Heart left ventricle (tissue), 16 donors: ENCODE measurements around the gene APLF. TPM values are rescaled to one million over a fixed set of nuclear protein-coding genes. Genes with fewer than 3 reads are reported as not detected.

Source experiments
- ATAC-seq, 4 donors: fragments of 200-7000 bp; cut with Tn5 transposase; one replicate each; pipeline ENCODE4 v1.9.1; 2020 to 2022; ENCODE audit warnings: moderate library complexity in 4 of 4, mild to moderate bottlenecking in 3 of 4, moderate number of reproducible peaks in 1 of 4
- DNase-seq, 5 donors: peaks; one replicate each; pipeline ENCODE4 v3.0.0-alpha.2; 2020
- H3K27ac ChIP-seq, 12 donors: fragments of 200-600 bp; sonication (generic) in 4 of 12; one replicate each; pipeline versions ENCODE4 v1.5.0 to v1.8.0; 2016 to 2022; ENCODE audit warnings: mild to moderate bottlenecking in 2 of 12
- H3K27me3 ChIP-seq, 9 donors: fragments of 200-600 bp; sonication (generic) in 2 of 9; one replicate each; pipeline versions ENCODE4 v1.5.1 to v1.8.0; 2016 to 2022; ENCODE audit warnings: mild to moderate bottlenecking in 3 of 9
- H3K36me3 ChIP-seq, 9 donors: fragments of 200-600 bp; sonication (generic) in 2 of 9; one replicate each; pipeline versions ENCODE4 v1.5.0 to v1.8.0; 2018 to 2022; ENCODE audit warnings: mild to moderate bottlenecking in 2 of 9
- H3K4me1 ChIP-seq, 12 donors: fragments of 200-600 bp; sonication (generic) in 4 of 12; one replicate each; pipeline versions ENCODE4 v1.5.0 to v1.8.0; 2016 to 2022; ENCODE audit warnings: mild to moderate bottlenecking in 3 of 12
- H3K4me3 ChIP-seq, 12 donors: fragments of 200-600 bp; sonication (generic) in 4 of 12; one replicate each; pipeline versions ENCODE4 v1.5.0 to v1.8.0; 2017 to 2022; ENCODE audit warnings: mild to moderate bottlenecking in 9 of 12, moderate library complexity in 4 of 12
- H3K9me3 ChIP-seq, 12 donors: fragments of 200-600 bp; sonication (generic) in 4 of 12; one replicate each; pipeline versions ENCODE4 v1.5.0 to v1.8.0; 2016 to 2022; ENCODE audit warnings: mild to moderate bottlenecking in 1 of 12
- CTCF ChIP-seq, 12 donors: fragments of 200-600 bp; sonication (generic) in 4 of 12; IDR thresholded peaks; one replicate each; pipeline versions ENCODE4 v1.5.0 to v1.8.0; 2018 to 2022; ENCODE audit warnings: antibody characterized with exemption in 12 of 12, mild to moderate bottlenecking in 5 of 12
- POLR2A ChIP-seq, 2 donors: fragments of 450-650 bp; IDR thresholded peaks; one replicate each; pipeline ENCODE4 v1.6.1; 2017; ENCODE audit warnings: antibody characterized with exemption in 2 of 2, mild to moderate bottlenecking in 2 of 2, moderate library complexity in 2 of 2
- WGBS, 4 donors: extraction: QIAGEN DNeasy Blood & Tissue Kit in 2 of 4; methylation state at CpG; one replicate each; pipeline versions ENCODE4 v1.1.5 to v1.1.7; 2013 to 2018; 5-methylcytosine and 5-hydroxymethylcytosine counted together
- intact Hi-C, 10 donors: fragments of 100-400 bp; cut with DNase I; formaldehyde crosslinking; loops; one replicate each; pipeline versions ENCODE4 v1.11.1 to v1.14.2; 2022
- polyA plus RNA-seq, 2 donors: library from polyadenylated mRNA; stranded (reverse); fragments of 200-250 nt; gene quantifications; one replicate each; pipeline ENCODE4 v1.2.3, GENCODE V29; 2013
- total RNA-seq, 9 donors: library from RNA; depleted of rRNA in 2 of 9; stranded (reverse); fragments of >200 nt in 2 of 9; fragmentation: NEBNext Ultra II Directional in 3 of 9; extraction: Animal tissue kit (Norgen Biotek cat#: 25700) in 3 of 9; gene quantifications; one replicate each; pipeline versions ENCODE4 v1.1.0 to v1.2.4, GENCODE V29; 2016 to 2023
- donor health status: ischemic (EF 13 %, LVEDD 7.1; RV severe dilation, severe dysfunction).
- donor health status: healthy with polysubstance abuse.
- donor health status: DM: no; HTN: yes; CAD: no.
- donor health status: DM: no; HTN: no; CAD: no.
- donor health status: ischemic (EF 25% LVEDD 6.9; RV normal size, moderate dysfunction).
- donor health status: ischemic (EF 25% LVEDD 5.7; RV mildly dilated, moderate dysfunction).
- donor health status: healthy.
- donor health status: DM: yes; HTN: yes; CAD: no.
- donor health status: ischemic (EF 35%, LVEDD 5.7; RV mildly dilated, moderate dysfunction).
- donor health status: nonischemic (EF 11% LVEDD 7.7; RV severe dilation, severe dysfunction).
- donor health status: DM: yes; HTN: yes; CAD: no.
- donor health status: PGD.
- donor health status: ischemic (EF 29% LVEDD 5.4; RV normal size, mild dysfunction).
- donor health status: nonischemic (EF 23%, LVEDD 6.1; RV moderate dilation, normal function).

APLF gene
- total and polyA plus RNA-seq, 11 donors, result 0.64 to 7.9 (median 4.3) TPM

GRCh38 chr2:68489282-68489681 lies 21.9 kb downstream of the APLF start:
- WGBS, 4 donors, result 95 to 99% (median 97%) methylated on average over 1 of the region's 1 CpG
- H3K27me3 ChIP-seq, result no peaks in the 10 kb centered on the region
- intact Hi-C loops, result loop anchor here (5.0 to 10.0 kb wide), 9 partner anchors 106 to 438 kb away; no protein-coding TSS in a partner anchor
- H3K9me3 ChIP-seq, result no peaks in the 10 kb centered on the region
- H3K4me3 ChIP-seq, result no peak overlapping the region
- H3K27ac ChIP-seq, result no peak overlapping the region
- TF ChIP-seq POLR2A (IDR thresholded peaks at IDR 0.05), result no peak
- no peak for TF ChIP-seq CTCF (IDR thresholded peaks at IDR 0.05)
- no peak for ATAC-seq
- H3K36me3 ChIP-seq, result no peaks in the 10 kb centered on the region
- no peak for DNase-seq
- H3K4me1 ChIP-seq, result peaks cover 0 to 3% (median 0%) of the 10 kb centered on the region in 12 donors

- peaks cover 0 to 13% (median 6%) of the 10 kb centered on the region in 12 donors for H3K9me3 ChIP-seq
Measured at GRCh38 chr2:68491582-68491981, 24.2 kb downstream of the APLF start.

GRCh38 chr2:68499133-68499532 lies 31.7 kb downstream of the APLF start:
- DNase-seq (no peak), ATAC-seq (no peak)
- Histone ChIP-seq H3K36me3 (no peaks in the 10 kb centered on the region), H3K4me1 (no peaks in the 10 kb centered on the region), H3K27ac (no peak overlapping the region), H3K4me3 (no peak overlapping the region), H3K27me3 (no peaks in the 10 kb centered on the region), H3K9me3 (peaks cover 0 to 18% (median 8%) of the 10 kb centered on the region in 12 donors)
- TF ChIP-seq CTCF (IDR thresholded peaks at IDR 0.05) (no peak), POLR2A (IDR thresholded peaks at IDR 0.05) (no peak)
- intact Hi-C loops, result loop anchor here in 1 of 10 donors (10.0 kb wide), 1 partner anchor 96 kb away; no protein-coding TSS in a partner anchor

More at GRCh38 chr2:68491582-68491981, 24.2 kb downstream of the APLF start:
- DNase-seq, result no peak
- ATAC-seq, result no peak
- Histone ChIP-seq H3K27me3 (no peaks in the 10 kb centered on the region), H3K4me1 (peaks cover 0 to 3% (median 0%) of the 10 kb centered on the region in 12 donors), H3K36me3 (no peaks in the 10 kb centered on the region), H3K27ac (no peak overlapping the region), H3K4me3 (no peak overlapping the region)
- WGBS, 4 donors, result 97 to 100% (median 98%) methylated on average over 1 of the region's 1 CpG
- no peak for TF ChIP-seq CTCF (IDR thresholded peaks at IDR 0.05)
- no peak for TF ChIP-seq POLR2A (IDR thresholded peaks at IDR 0.05)
- intact Hi-C loops, result loop anchor here in 1 of 10 donors (10.0 kb wide), 1 partner anchor 103 kb away; no protein-coding TSS in a partner anchor

GRCh38 chr2:68500649-68501048 lies 33.3 kb downstream of the APLF start:
- no peak overlapping the region for H3K4me3 ChIP-seq
- WGBS, 4 donors, result 65 to 90% (median 77%) methylated on average over 4 of the region's 4 CpGs
- H3K27ac ChIP-seq, result no peak overlapping the region
- ATAC-seq (no peak), DNase-seq (no peak)
- no peaks in the 10 kb centered on the region for H3K4me1 ChIP-seq
- no peaks in the 10 kb centered on the region for H3K27me3 ChIP-seq
- TF ChIP-seq CTCF (IDR thresholded peaks at IDR 0.05) (no peak), POLR2A (IDR thresholded peaks at IDR 0.05) (no peak)
- intact Hi-C loops, result no loop called here
- H3K9me3 ChIP-seq, result peaks cover 0 to 15% (median 8%) of the 10 kb centered on the region in 12 donors
- H3K36me3 ChIP-seq, result no peaks in the 10 kb centered on the region
